Lower lobe of right lung (tissue), 2 donors: Measurements from ENCODE around the gene ITIH2. TPM values are rescaled to one million over a fixed set of nuclear protein-coding genes. Genes with fewer than 3 reads are reported as not detected.
A peak's percentile ranks its signal among the peaks of the same experiment; 100 is the strongest.

Experiments used
- ATAC-seq, 2 donors: fragments of 200-7000 bp; cut with Tn5 transposase; one replicate each; pipeline ENCODE4 v1.9.1; 2020 to 2022; ENCODE audit warnings: mild to moderate bottlenecking in 2 of 2, moderate library complexity in 2 of 2
- DNase-seq: peaks from one replicate; pipeline ENCODE4 v3.0.0-alpha.2; 2020
- H3K27ac ChIP-seq: fragments of 200-600 bp; one replicate; pipeline ENCODE4 v1.8.0; 2022
- H3K27me3 ChIP-seq: fragments of 200-600 bp; one replicate; pipeline ENCODE4 v1.8.0; 2022; ENCODE audit warnings: low read depth
- H3K36me3 ChIP-seq: fragments of 200-600 bp; one replicate; pipeline ENCODE4 v1.8.0; 2022; ENCODE audit warnings: mild to moderate bottlenecking
- H3K4me1 ChIP-seq: fragments of 200-600 bp; one replicate; pipeline ENCODE4 v1.8.0; 2022
- H3K4me3 ChIP-seq: fragments of 200-600 bp; one replicate; pipeline ENCODE4 v1.8.0; 2022; ENCODE audit warnings: mild to moderate bottlenecking
- H3K9me3 ChIP-seq: fragments of 200-600 bp; one replicate; pipeline ENCODE4 v1.8.0; 2022
- intact Hi-C: fragments of 100-400 bp; cut with DNase I; formaldehyde crosslinking; loops from one replicate; pipeline ENCODE4 v1.11.0; 2022
- total RNA-seq: library from RNA; stranded (reverse); fragmentation: NEBNext Ultra II Directional; extraction: Animal tissue kit (Norgen Biotek cat#: 25700); gene quantifications from one replicate; pipeline ENCODE4 v1.2.1, GENCODE V29; 2021
- TF ChIP-seq, protein P1 (sequence below): fragments of 200-600 bp; IDR thresholded peaks from one replicate; pipeline ENCODE4 v1.8.0; 2022; ENCODE audit warnings: antibody characterized with exemption, mild to moderate bottlenecking
- donor health status: DM: no; HTN: yes; CAD: no; lungs with severe emphysema.

The ITIH2 gene
- total RNA-seq, 1 donor from 2014 or later = 0.32 TPM

- intact Hi-C loops = no loop called here
- TF ChIP-seq, protein P1, sequence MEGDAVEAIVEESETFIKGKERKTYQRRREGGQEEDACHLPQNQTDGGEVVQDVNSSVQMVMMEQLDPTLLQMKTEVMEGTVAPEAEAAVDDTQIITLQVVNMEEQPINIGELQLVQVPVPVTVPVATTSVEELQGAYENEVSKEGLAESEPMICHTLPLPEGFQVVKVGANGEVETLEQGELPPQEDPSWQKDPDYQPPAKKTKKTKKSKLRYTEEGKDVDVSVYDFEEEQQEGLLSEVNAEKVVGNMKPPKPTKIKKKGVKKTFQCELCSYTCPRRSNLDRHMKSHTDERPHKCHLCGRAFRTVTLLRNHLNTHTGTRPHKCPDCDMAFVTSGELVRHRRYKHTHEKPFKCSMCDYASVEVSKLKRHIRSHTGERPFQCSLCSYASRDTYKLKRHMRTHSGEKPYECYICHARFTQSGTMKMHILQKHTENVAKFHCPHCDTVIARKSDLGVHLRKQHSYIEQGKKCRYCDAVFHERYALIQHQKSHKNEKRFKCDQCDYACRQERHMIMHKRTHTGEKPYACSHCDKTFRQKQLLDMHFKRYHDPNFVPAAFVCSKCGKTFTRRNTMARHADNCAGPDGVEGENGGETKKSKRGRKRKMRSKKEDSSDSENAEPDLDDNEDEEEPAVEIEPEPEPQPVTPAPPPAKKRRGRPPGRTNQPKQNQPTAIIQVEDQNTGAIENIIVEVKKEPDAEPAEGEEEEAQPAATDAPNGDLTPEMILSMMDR = no peak
- Histone ChIP-seq H3K4me3 (no peak overlapping the region), H3K9me3 (no peaks in the 10 kb centered on the region), H3K4me1 (no peaks in the 10 kb centered on the region), H3K27ac (no peak overlapping the region), H3K36me3 (peaks cover 49% of the 10 kb centered on the region), H3K27me3 (no peaks in the 10 kb centered on the region)
- ATAC-seq (no peak), DNase-seq (no peak)
These were observed 47.1 kb downstream of the ITIH2 start for GRCh38 chr10:7750222-7750621.

DNA sequence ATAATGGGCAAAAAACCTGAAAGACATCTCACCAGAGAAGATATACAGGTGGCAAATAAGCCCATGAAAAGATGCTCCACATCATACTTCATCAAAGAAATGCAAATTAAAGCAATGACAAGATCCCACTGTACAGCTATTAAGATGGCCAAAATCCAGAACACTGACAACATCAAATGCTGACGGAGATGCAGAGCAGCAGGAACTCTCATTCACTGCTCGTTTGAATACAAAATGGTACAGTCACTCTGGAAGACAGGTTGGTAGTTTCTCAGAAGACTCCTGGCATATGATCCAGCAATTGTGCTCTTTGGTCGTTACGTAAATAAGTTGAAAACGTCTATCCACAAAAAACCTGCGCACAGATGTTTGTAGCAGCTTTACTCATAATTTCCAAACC lies 49.1 kb downstream of the ITIH2 start:
- ATAC-seq = no peak
- Histone ChIP-seq H3K4me1 (no peaks in the 10 kb centered on the region), H3K9me3 (no peaks in the 10 kb centered on the region), H3K4me3 (no peak overlapping the region), H3K36me3 (peaks cover 69% of the 10 kb centered on the region), H3K27ac (no peak overlapping the region), H3K27me3 (no peaks in the 10 kb centered on the region)
- TF ChIP-seq, protein P1 = no peak
- intact Hi-C loops = no loop called here
- no peak for DNase-seq

- ATAC-seq (no peak), DNase-seq (no peak)
- Histone ChIP-seq H3K27ac (no peak overlapping the region), H3K9me3 (no peaks in the 10 kb centered on the region), H3K4me3 (no peak overlapping the region), H3K27me3 (no peaks in the 10 kb centered on the region), H3K4me1 (no peaks in the 10 kb centered on the region), H3K36me3 (peaks cover 97% of the 10 kb centered on the region)
- intact Hi-C loops = no loop called here
- TF ChIP-seq, protein P1 = no peak
These were observed 52.0 kb downstream of the ITIH2 start for GRCh38 chr10:7755103-7755502.

DNA sequence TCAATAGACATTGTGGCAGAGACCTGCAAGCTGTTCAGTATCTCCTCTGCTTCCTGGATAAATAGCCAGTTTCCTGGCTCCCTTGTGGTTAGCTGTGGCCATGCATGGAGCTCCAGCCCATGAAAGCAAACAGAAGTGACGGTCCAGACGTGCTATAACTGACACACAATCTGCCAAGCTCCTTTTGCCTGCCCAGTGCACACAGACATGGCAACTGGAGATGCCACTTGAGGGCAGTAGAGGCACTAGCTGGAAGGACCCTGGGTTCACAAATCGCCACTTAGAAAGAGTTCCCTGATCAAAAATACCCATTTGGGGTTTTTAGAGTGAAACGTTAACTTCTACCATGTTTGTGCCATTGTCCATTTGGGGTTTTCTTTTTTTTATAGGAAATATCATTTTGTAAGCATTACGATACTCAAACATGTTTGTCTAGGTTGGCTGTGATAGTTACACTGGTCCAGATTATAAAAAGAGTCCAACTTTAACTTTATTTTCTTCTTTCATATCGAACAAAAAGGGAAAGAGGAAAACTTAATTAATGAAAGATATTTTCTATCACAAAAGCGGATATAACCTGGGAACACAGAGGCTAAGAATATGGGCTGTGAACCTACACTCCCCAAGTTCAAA lies 53.4 kb downstream of the ITIH2 start:
- H3K27ac ChIP-seq = no peak overlapping the region
- no peaks in the 10 kb centered on the region for H3K9me3 ChIP-seq
- H3K27me3 ChIP-seq = no peaks in the 10 kb centered on the region
- no peak for DNase-seq
- no peak for ATAC-seq
- peaks cover 97% of the 10 kb centered on the region for H3K36me3 ChIP-seq
- TF ChIP-seq, protein P1 = peak; percentile 23
- intact Hi-C loops = no loop called here
- H3K4me3 ChIP-seq = no peak overlapping the region
- H3K4me1 ChIP-seq = no peaks in the 10 kb centered on the region

DNA sequence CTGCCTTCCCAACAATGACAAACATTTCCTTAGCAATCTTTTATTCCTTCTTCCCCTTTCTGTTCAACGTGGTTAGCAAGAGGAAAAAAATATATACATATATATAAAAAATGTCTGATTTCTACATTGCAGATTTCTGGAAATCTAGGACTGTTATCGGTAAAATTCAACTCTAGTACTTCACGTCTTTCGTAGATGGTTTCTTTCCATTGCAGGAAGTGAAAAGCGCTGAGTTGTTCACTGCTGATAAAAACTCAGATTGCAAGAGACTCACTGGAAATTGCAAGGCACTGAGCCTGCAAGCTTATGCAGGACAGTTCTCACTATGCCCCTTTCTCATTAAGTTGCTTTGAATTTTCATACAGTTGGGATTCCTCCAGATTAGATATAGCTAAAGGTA lies 60.8 kb downstream of the ITIH2 start:
- Histone ChIP-seq H3K36me3 (peaks cover 100% of the 10 kb centered on the region), H3K27me3 (no peaks in the 10 kb centered on the region), H3K27ac (no peak overlapping the region), H3K4me3 (no peak overlapping the region), H3K4me1 (no peaks in the 10 kb centered on the region), H3K9me3 (no peaks in the 10 kb centered on the region)
- intact Hi-C loops = no loop called here
- TF ChIP-seq, protein P1 = no peak
- no peak for DNase-seq
- ATAC-seq = no peak
